ENCODE results near the gene ADCY3. TPM values are rescaled to one million over a fixed set of nuclear protein-coding genes. Genes with fewer than 3 reads are reported as not detected.

Gene ADCY3
- total RNA-seq, 4 donors from 2014 or later = 29.3 to 51.9 (median 43.1) TPM

DNA sequence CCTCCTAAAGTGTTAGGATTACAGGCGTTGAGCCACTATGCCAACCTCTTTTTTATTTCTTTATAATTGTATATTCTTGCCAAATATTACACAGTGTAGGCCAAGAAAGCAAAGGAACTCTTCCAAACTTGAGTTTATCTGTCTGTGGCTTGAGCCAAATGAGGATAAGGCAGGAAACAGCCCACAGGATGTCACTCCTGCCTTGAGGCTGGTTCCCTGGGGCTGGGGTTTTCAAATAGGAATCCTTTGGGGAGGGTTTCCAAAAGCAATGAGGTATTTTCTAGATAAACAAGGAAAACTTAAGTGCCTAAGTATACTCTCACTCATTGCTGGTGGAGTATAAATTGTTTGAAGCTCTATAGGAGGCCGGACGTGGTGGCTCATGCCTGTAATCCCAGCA lies 56.4 kb downstream of the ADCY3 start:
- intact Hi-C loops (cut with DNase I; ENCODE audit: low total_unique reads) = no loop called here
- DNase-seq (ENCODE audit: low spot score in 2 of 2) = no peak
- TF ChIP-seq, protein P1, sequence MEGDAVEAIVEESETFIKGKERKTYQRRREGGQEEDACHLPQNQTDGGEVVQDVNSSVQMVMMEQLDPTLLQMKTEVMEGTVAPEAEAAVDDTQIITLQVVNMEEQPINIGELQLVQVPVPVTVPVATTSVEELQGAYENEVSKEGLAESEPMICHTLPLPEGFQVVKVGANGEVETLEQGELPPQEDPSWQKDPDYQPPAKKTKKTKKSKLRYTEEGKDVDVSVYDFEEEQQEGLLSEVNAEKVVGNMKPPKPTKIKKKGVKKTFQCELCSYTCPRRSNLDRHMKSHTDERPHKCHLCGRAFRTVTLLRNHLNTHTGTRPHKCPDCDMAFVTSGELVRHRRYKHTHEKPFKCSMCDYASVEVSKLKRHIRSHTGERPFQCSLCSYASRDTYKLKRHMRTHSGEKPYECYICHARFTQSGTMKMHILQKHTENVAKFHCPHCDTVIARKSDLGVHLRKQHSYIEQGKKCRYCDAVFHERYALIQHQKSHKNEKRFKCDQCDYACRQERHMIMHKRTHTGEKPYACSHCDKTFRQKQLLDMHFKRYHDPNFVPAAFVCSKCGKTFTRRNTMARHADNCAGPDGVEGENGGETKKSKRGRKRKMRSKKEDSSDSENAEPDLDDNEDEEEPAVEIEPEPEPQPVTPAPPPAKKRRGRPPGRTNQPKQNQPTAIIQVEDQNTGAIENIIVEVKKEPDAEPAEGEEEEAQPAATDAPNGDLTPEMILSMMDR (IDR thresholded peaks at IDR 0.05) = no peak
- no peak for TF ChIP-seq POLR2A (IDR thresholded peaks at IDR 0.05)
- 74 to 78% methylated on average over 3 of the region's 3 CpGs for WGBS, 2 donors
- H3K4me3 ChIP-seq (ENCODE audit: low read depth, poor library complexity, severe bottlenecking) = no peak overlapping the region

DNA sequence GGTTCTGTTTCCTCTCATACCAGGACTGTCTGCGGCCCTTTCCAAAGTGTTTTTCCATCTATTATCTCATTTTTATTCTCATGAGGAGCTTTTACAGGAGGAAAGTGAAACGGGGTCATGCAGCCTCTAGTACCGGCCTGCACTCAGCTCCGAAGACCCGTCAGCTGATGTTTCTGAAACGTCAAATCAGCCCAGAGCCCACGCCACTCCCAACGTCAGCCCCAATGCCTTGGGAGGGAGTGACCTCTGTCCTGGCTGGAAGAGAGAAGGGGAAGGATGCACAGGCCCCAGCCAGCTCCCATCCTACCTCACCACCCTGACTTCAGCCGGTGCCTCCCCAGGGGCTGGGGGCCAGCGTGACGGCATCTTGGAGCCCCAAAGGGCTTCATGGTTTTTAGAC lies 58.5 kb downstream of the ADCY3 start:
- no peak for TF ChIP-seq POLR2A (IDR thresholded peaks at IDR 0.05)
- TF ChIP-seq, protein P1 (IDR thresholded peaks at IDR 0.05) = no peak
- no peak for DNase-seq (ENCODE audit: low spot score in 2 of 2)
- H3K4me3 ChIP-seq (ENCODE audit: low read depth, poor library complexity, severe bottlenecking) = no peak overlapping the region
- WGBS, 2 donors = 91 to 93% methylated on average over 11 of the region's 11 CpGs
- intact Hi-C loops (cut with DNase I; ENCODE audit: low total_unique reads) = no loop called here

DNA sequence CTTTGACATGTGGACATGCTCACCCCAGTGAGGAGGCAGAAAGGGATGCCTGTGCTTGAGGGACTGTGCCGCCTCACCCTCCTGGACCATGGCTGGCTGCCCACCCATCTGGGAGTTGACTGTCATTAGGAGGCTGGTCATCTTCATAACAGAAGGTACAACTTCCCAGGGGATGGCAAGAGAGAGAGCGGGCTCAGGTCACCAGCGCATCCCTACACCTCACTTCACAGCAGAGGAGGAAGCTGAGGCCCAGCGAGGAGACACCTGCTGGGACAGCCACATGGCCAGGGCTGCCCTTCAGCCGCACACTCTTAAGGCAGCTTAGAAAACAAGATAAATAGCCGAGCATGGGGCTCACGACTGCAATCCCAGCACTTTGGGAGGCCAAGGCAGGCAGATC lies 59.4 kb downstream of the ADCY3 start:
- TF ChIP-seq, protein P1 (IDR thresholded peaks at IDR 0.05) = no peak
- TF ChIP-seq POLR2A (IDR thresholded peaks at IDR 0.05) = no peak
- no peak for DNase-seq (ENCODE audit: low spot score in 2 of 2)
- intact Hi-C loops (cut with DNase I; ENCODE audit: low total_unique reads) = no loop called here
- 98 to 100% methylated on average over 1 to 7 of the region's 7 CpGs for WGBS, 2 donors
- H3K4me3 ChIP-seq (ENCODE audit: low read depth, poor library complexity, severe bottlenecking) = no peak overlapping the region

DNA sequence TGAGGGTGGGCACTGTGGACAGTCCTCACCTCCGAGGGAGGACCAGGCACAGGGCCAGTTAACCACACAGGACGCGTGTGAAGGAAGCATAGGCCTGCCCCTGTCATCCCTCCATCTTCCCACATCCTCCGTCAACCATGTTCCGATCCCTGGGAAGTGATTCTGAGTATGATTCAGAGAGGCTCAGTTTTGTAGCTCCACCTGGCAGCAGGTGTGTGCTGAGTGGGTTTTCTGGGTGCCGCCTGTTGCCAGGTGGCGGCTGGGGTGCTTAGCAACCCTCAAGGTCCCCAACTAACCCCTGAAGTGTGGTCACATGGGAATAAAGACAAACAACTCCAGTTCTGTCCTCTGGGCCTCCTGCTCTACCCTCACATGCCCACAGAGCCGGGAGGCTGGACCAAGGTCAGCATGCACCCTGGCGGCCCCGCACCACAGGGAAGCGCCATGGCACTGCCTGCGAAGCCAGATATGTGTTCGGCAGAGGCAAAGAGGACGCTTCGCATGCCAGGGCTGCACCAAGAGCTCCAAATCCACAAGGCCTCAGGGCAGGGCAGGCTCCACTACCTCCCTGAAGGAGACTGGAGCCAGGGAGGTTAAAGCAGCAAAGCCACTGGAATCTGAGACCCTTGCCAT lies 60.0 kb downstream of the ADCY3 start:
- no peak for TF ChIP-seq POLR2A (IDR thresholded peaks at IDR 0.05)
- TF ChIP-seq, protein P1 (IDR thresholded peaks at IDR 0.05) = no peak
- intact Hi-C loops (cut with DNase I; ENCODE audit: low total_unique reads) = no loop called here
- DNase-seq (ENCODE audit: low spot score in 2 of 2) = no peak
- 86 to 90% methylated on average over 15 of the region's 15 CpGs for WGBS, 2 donors
- H3K4me3 ChIP-seq (ENCODE audit: low read depth, poor library complexity, severe bottlenecking) = no peak overlapping the region

DNA sequence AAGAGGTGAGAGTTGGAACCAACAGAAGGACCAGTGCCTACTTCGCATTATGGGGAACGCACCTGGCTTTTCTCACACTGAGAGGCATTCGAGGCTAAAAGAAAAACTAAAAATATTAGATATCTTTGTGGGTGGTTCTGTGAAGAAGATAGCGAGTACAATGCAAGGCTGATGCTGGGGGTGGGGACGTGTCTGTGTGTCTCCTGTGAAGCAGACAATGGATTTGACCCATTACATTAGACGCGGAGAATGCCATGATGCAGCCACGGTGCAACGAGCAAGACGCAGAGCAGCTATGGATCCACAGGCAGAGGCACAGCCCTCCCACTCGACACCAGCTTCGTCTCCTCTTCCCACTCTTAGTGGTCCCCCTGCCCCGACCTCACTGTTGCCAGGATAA lies 61.0 kb downstream of the ADCY3 start:
- WGBS, 2 donors = 84 to 95% methylated on average over 13 of the region's 13 CpGs
- H3K4me3 ChIP-seq (ENCODE audit: low read depth, poor library complexity, severe bottlenecking) = no peak overlapping the region
- DNase-seq (ENCODE audit: low spot score in 2 of 2) = no peak
- TF ChIP-seq, protein P1 (IDR thresholded peaks at IDR 0.05) = no peak
- TF ChIP-seq POLR2A (IDR thresholded peaks at IDR 0.05) = no peak
- intact Hi-C loops (cut with DNase I; ENCODE audit: low total_unique reads) = no loop called here

DNA sequence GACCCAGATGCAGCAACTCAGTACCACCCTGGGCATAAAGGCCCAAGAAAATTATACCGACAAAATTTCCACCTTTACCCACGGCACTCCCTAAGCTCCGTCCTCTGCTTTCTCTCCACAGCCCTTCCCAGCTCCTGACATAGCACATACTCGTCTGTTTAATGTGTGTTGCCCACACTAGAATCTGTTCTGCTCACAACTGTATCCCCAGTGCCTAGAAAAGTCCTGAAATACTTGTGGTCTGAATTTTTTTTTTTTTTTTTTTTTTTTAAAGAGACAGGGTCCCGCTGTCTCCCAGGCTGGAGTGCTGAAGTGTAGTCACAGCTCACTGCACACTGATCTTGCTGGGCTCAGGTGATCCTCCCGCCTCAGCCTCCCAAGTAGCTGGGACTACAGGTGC lies 62.3 kb downstream of the ADCY3 start:
- H3K4me3 ChIP-seq (ENCODE audit: low read depth, poor library complexity, severe bottlenecking) = no peak overlapping the region
- intact Hi-C loops (cut with DNase I; ENCODE audit: low total_unique reads) = no loop called here
- 84 to 91% methylated on average over 6 of the region's 6 CpGs for WGBS, 2 donors
- TF ChIP-seq, protein P1 (IDR thresholded peaks at IDR 0.05) = no peak
- no peak for TF ChIP-seq POLR2A (IDR thresholded peaks at IDR 0.05)
- DNase-seq (ENCODE audit: low spot score in 2 of 2) = no peak
